GM06990 (cell line): Measurements from ENCODE around the gene ABHD12B.

Source experiments
- DNase-seq: peaks from one replicate; pipeline ENCODE4 v3.0.0-alpha.2; 2011; ENCODE audit not compliant: insufficient read length; ENCODE audit errors: extremely low read depth
- H3K27me3 ChIP-seq: replicated peaks from 2 replicates; pipeline ENCODE4 v1.6.0; 2011; ENCODE audit warnings: low read length; ENCODE audit not compliant: control insufficient read depth, insufficient read depth
- H3K36me3 ChIP-seq: 2 replicates; pipeline ENCODE4 v1.5.1; 2011; ENCODE audit warnings: low read length; ENCODE audit not compliant: control insufficient read depth, insufficient read depth
- H3K4me3 ChIP-seq: replicated peaks from 2 replicates; pipeline ENCODE4 v1.5.1; 2011; ENCODE audit warnings: low read depth, mild to moderate bottlenecking, control low read depth, low read length
- CTCF ChIP-seq: IDR thresholded peaks from 2 replicates; pipeline ENCODE4 v1.5.1; 2011; ENCODE audit warnings: low read length, control low read depth, mild to moderate bottlenecking, inconsistent platforms; ENCODE audit not compliant: insufficient read depth, poor library complexity, severe bottlenecking

ABHD12B gene

GRCh38 chr14:50922803-50923202, 51.0 kb downstream of the ABHD12B start:
- TF ChIP-seq CTCF, result no peak
- DNase-seq, result no peak
- Histone ChIP-seq H3K27me3 (no peaks in the 10 kb centered on the region), H3K4me3 (no peak overlapping the region), H3K36me3 (no peaks in the 10 kb centered on the region)

GRCh38 chr14:50924236-50924635, 52.4 kb downstream of the ABHD12B start:
- no peak overlapping the region for H3K4me3 ChIP-seq
- DNase-seq, result no peak
- H3K27me3 ChIP-seq, result no peaks in the 10 kb centered on the region
- no peak for TF ChIP-seq CTCF
- H3K36me3 ChIP-seq, result no peaks in the 10 kb centered on the region

GRCh38 chr14:50924843-50925242, 53.0 kb downstream of the ABHD12B start:
- DNase-seq, result no peak
- Histone ChIP-seq H3K36me3 (no peaks in the 10 kb centered on the region), H3K4me3 (no peak overlapping the region), H3K27me3 (no peaks in the 10 kb centered on the region)
- TF ChIP-seq CTCF, result no peak

GRCh38 chr14:50926851-50927386, 55.1 kb downstream of the ABHD12B start:
- TF ChIP-seq CTCF, result no peak
- Histone ChIP-seq H3K36me3 (no peaks in the 10 kb centered on the region), H3K27me3 (no peaks in the 10 kb centered on the region), H3K4me3 (no peak overlapping the region)
- DNase-seq, result no peak

- Histone ChIP-seq H3K36me3 (no peaks in the 10 kb centered on the region), H3K27me3 (no peaks in the 10 kb centered on the region), H3K4me3 (no peak overlapping the region)
- TF ChIP-seq CTCF, result no peak
- no peak for DNase-seq
These were observed 56.3 kb downstream of the ABHD12B start for GRCh38 chr14:50928002-50928635.
